ENCODE data around the gene ANAPC4. TPM values are rescaled to one million over a fixed set of nuclear protein-coding genes. Genes with fewer than 3 reads are reported as not detected.
"Not testable (repeated sequence)": the region's sequence is repeated elsewhere in the genome, so short reads cannot be mapped to it uniquely, and the experiment has no call there.

The ANAPC4 gene
- total RNA-seq, 2 donors from 2014 or later: 36.2 to 41.4 TPM

GRCh38 chr4:25358515-25359275 lies 18.4 kb upstream of the ANAPC4 start:
- Mint-ChIP-seq H3K4me1 (no peaks in the 10 kb centered on the region), H3K27me3 (no peaks in the 10 kb centered on the region), H3K36me3 (ENCODE audit: low read depth) (no peaks in the 10 kb centered on the region), H3K4me3 (no peak overlapping the region), H3K27ac (no peak overlapping the region)
- DNase-seq (no peak), ATAC-seq (no peak)
- H3K9me3 ChIP-seq (ENCODE audit: control insufficient read depth, low read length, poor library complexity, severe bottlenecking): no peaks in the 10 kb centered on the region

DNA sequence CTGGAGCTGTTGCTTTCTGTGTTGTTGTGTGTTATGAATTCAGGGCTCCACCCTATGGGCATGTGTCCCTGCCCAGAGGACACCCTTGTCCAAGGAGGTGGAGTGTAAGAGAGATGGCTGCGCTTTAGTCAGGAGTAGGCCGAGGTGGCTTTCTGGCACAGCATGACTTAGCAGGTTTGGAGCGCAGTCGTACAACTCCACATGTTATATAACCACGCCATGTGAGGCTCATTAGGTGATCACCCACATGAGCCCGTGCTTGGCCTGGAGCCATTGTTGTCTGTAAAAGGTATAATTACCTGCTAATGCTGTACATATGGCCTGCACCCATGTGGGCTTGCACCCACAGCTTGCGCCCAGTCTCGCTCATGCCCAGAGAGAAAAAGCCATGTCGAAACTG lies 15.8 kb upstream of the ANAPC4 start:
- H3K9me3 ChIP-seq (ENCODE audit: control insufficient read depth, low read length, poor library complexity, severe bottlenecking): no peaks in the 10 kb centered on the region
- no peak overlapping the region for H3K27ac Mint-ChIP-seq
- peaks cover 2% of the 10 kb centered on the region for H3K36me3 Mint-ChIP-seq (ENCODE audit: low read depth)
- peaks cover 2% of the 10 kb centered on the region for H3K4me1 Mint-ChIP-seq
- no peak for DNase-seq
- no peak overlapping the region for H3K4me3 Mint-ChIP-seq
- no peak for ATAC-seq
- H3K27me3 Mint-ChIP-seq: no peaks in the 10 kb centered on the region

DNA sequence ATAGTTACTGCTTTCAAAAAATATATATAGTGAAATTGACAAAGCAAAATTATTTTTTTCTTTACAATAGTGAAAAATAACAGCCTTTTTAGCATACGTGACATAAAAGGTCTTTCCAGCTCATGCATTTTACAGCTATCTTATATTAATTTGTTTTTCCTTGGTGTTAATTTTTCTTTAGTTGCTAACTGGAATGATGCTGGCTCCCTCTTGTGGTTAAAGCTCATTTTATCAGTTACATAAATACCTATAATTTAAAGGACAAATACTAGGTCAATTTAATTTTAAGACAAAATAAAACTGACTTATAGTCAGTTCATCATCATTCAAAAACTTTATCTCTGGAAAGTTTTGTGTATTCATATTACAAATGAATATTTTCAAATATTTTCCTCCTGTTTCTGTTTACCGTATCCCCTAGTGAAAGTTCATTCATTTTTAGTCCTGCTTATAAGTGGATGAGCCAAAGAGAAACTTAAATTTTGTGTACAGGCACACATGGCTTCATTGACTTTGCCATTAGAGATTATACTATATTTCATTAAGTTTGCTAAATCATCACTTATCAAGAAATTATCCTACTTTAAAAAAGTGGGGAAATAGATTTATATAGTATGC lies 9.9 kb upstream of the ANAPC4 start:
- H3K9me3 ChIP-seq (ENCODE audit: control insufficient read depth, low read length, poor library complexity, severe bottlenecking): no peaks in the 10 kb centered on the region
- H3K4me1 Mint-ChIP-seq: peaks cover 2% of the 10 kb centered on the region
- ATAC-seq: no peak
- peaks cover 2% of the 10 kb centered on the region for H3K36me3 Mint-ChIP-seq (ENCODE audit: low read depth)
- H3K27me3 Mint-ChIP-seq: no peaks in the 10 kb centered on the region
- H3K27ac Mint-ChIP-seq: no peak overlapping the region
- DNase-seq: no peak
- H3K4me3 Mint-ChIP-seq: no peak overlapping the region

DNA sequence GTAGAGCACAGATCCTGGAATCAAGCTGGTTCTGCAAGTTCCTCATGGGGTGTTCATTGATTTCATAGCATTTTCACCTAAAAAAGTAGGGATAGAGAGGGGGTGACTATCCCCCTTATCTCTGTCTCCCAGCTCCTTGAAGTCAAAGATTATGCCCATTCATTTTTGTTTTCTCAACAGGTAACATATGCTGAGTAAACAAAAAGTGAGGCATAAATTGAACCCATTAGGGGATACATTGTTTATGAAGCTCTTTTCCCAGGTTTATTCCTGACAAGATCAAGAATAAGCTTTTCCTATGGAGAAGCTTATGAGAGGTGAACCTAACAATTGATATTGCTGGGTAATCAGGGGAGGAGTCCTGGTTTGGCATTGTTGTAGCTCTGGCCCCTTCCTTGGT lies 9.2 kb upstream of the ANAPC4 start:
- H3K9me3 ChIP-seq (ENCODE audit: control insufficient read depth, low read length, poor library complexity, severe bottlenecking): no peaks in the 10 kb centered on the region
- DNase-seq (no peak), ATAC-seq (no peak)
- H3K4me3 Mint-ChIP-seq: no peak overlapping the region
- H3K27ac Mint-ChIP-seq: no peak overlapping the region
- no peaks in the 10 kb centered on the region for H3K27me3 Mint-ChIP-seq
- H3K36me3 Mint-ChIP-seq (ENCODE audit: low read depth): peaks cover 2% of the 10 kb centered on the region
- peaks cover 2% of the 10 kb centered on the region for H3K4me1 Mint-ChIP-seq

GRCh38 chr4:25368315-25368714 lies 8.7 kb upstream of the ANAPC4 start:
- Mint-ChIP-seq H3K4me1 (peaks cover 2% of the 10 kb centered on the region), H3K27ac (no peak overlapping the region), H3K4me3 (no peak overlapping the region), H3K27me3 (no peaks in the 10 kb centered on the region), H3K36me3 (ENCODE audit: low read depth) (peaks cover 2% of the 10 kb centered on the region)
- no peaks in the 10 kb centered on the region for H3K9me3 ChIP-seq (ENCODE audit: control insufficient read depth, low read length, poor library complexity, severe bottlenecking)
- ATAC-seq (no peak), DNase-seq (no peak)

DNA sequence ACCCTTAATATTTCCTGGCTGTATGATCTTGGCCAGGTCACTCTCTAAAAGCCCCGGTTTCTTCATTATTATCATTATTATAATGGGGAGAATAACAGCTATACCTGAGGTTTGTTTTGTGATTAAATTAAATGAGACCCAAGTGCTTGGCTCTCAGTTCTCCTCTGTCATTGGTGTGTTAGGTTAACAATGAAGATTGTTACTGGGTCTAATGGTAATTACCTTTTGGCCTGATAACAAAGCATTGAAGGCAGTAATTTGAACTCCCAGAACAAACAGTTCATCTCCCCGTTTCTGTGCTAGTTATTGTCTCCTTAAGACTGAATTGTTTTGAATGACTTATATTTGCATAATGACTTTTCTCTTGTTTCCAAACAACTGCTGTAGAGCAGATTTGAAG lies 6.8 kb upstream of the ANAPC4 start:
- no peaks in the 10 kb centered on the region for H3K4me1 Mint-ChIP-seq
- no peak for DNase-seq
- H3K27ac Mint-ChIP-seq: no peak overlapping the region
- peaks cover 1% of the 10 kb centered on the region for H3K36me3 Mint-ChIP-seq (ENCODE audit: low read depth)
- H3K9me3 ChIP-seq (ENCODE audit: control insufficient read depth, low read length, poor library complexity, severe bottlenecking): no peaks in the 10 kb centered on the region
- no peak for ATAC-seq
- H3K27me3 Mint-ChIP-seq: no peaks in the 10 kb centered on the region
- H3K4me3 Mint-ChIP-seq: no peak overlapping the region

- H3K27ac Mint-ChIP-seq; DNase-seq; H3K4me3 Mint-ChIP-seq; ATAC-seq; H3K4me1 Mint-ChIP-seq; H3K9me3 ChIP-seq (ENCODE audit: control insufficient read depth, low read length, poor library complexity, severe bottlenecking); H3K27me3 Mint-ChIP-seq; H3K36me3 Mint-ChIP-seq (ENCODE audit: low read depth): not testable (repeated sequence)
These were observed 4.5 kb upstream of the ANAPC4 start for GRCh38 chr4:25372549-25372948.

- Mint-ChIP-seq H3K27me3 (no peaks in the 10 kb centered on the region), H3K27ac (no peak overlapping the region), H3K4me1 (peaks cover 3% of the 10 kb centered on the region), H3K4me3 (no peak overlapping the region), H3K36me3 (ENCODE audit: low read depth) (no peaks in the 10 kb centered on the region)
- no peaks in the 10 kb centered on the region for H3K9me3 ChIP-seq (ENCODE audit: control insufficient read depth, low read length, poor library complexity, severe bottlenecking)
- no peak for ATAC-seq
- DNase-seq: no peak
These were observed 741 bp downstream of the ANAPC4 start for GRCh38 chr4:25377572-25378436.

- H3K27ac Mint-ChIP-seq: no peak overlapping the region
- H3K9me3 ChIP-seq (ENCODE audit: control insufficient read depth, low read length, poor library complexity, severe bottlenecking): no peaks in the 10 kb centered on the region
- ATAC-seq (no peak), DNase-seq (no peak)
- no peak overlapping the region for H3K4me3 Mint-ChIP-seq
- no peaks in the 10 kb centered on the region for H3K27me3 Mint-ChIP-seq
- no peaks in the 10 kb centered on the region for H3K36me3 Mint-ChIP-seq (ENCODE audit: low read depth)
- H3K4me1 Mint-ChIP-seq: peaks cover 3% of the 10 kb centered on the region
These were observed 1.3 kb downstream of the ANAPC4 start for GRCh38 chr4:25378437-25378743.

- no peak for ATAC-seq
- H3K9me3 ChIP-seq (ENCODE audit: control insufficient read depth, low read length, poor library complexity, severe bottlenecking): no peaks in the 10 kb centered on the region
These were observed 2.5 kb downstream of the ANAPC4 start for GRCh38 chr4:25379591-25379990.

GRCh38 chr4:25383647-25384046 lies 6.6 kb downstream of the ANAPC4 start:
- H3K27me3 Mint-ChIP-seq: no peaks in the 10 kb centered on the region
- ATAC-seq: no peak
- H3K4me1 Mint-ChIP-seq: peaks cover 7% of the 10 kb centered on the region
- H3K36me3 Mint-ChIP-seq (ENCODE audit: low read depth): peaks cover 5% of the 10 kb centered on the region
- DNase-seq: no peak
- H3K27ac Mint-ChIP-seq: no peak overlapping the region
- no peaks in the 10 kb centered on the region for H3K9me3 ChIP-seq (ENCODE audit: control insufficient read depth, low read length, poor library complexity, severe bottlenecking)
- no peak overlapping the region for H3K4me3 Mint-ChIP-seq

More at GRCh38 chr4:25379591-25379990, 2.5 kb downstream of the ANAPC4 start:
- no peak overlapping the region for H3K27ac Mint-ChIP-seq
- H3K36me3 Mint-ChIP-seq (ENCODE audit: low read depth): peaks cover 3% of the 10 kb centered on the region
- no peaks in the 10 kb centered on the region for H3K27me3 Mint-ChIP-seq
- peaks cover 8% of the 10 kb centered on the region for H3K4me1 Mint-ChIP-seq
- no peak overlapping the region for H3K4me3 Mint-ChIP-seq
- no peak for DNase-seq

GRCh38 chr4:25386926-25387325 lies 9.9 kb downstream of the ANAPC4 start:
- peaks cover 9% of the 10 kb centered on the region for H3K4me1 Mint-ChIP-seq
- DNase-seq (no peak), ATAC-seq (no peak)
- no peak overlapping the region for H3K27ac Mint-ChIP-seq
- no peaks in the 10 kb centered on the region for H3K9me3 ChIP-seq (ENCODE audit: control insufficient read depth, low read length, poor library complexity, severe bottlenecking)
- no peak overlapping the region for H3K4me3 Mint-ChIP-seq
- H3K36me3 Mint-ChIP-seq (ENCODE audit: low read depth): peaks cover 5% of the 10 kb centered on the region
- no peaks in the 10 kb centered on the region for H3K27me3 Mint-ChIP-seq

DNA sequence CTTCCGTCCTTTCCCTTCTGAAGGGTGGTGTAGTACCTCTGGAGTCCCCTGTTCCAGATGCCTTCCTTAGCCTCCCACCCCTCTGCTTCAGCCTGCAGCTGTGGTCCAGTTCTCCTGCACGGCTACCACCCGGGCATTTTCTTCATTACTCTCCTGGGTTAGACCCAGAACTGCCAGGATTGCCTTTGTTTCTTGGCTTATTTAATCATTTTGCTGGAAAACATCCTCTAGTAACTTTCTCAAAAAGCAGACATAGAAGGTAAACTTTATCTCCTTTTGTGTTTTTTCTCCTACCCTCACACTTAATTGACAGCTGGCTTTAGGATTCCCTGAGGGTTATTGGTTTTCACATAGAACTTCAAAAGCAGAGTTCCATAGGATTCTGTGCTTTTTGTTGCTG lies 20.2 kb downstream of the ANAPC4 start:
- peaks cover 17% of the 10 kb centered on the region for H3K4me1 Mint-ChIP-seq
- ATAC-seq (no peak), DNase-seq (no peak)
- H3K27ac Mint-ChIP-seq: no peak overlapping the region
- H3K9me3 ChIP-seq (ENCODE audit: control insufficient read depth, low read length, poor library complexity, severe bottlenecking): no peaks in the 10 kb centered on the region
- H3K36me3 Mint-ChIP-seq (ENCODE audit: low read depth): peaks cover 27% of the 10 kb centered on the region
- H3K27me3 Mint-ChIP-seq: no peaks in the 10 kb centered on the region
- H3K4me3 Mint-ChIP-seq: no peak overlapping the region

Measured in T-helper 17 cell (primary cell).